AG10803 (cell line): Measurements from ENCODE around the gene BET1L.
A peak's percentile ranks its signal among the peaks of the same experiment; 100 is the strongest.

Experiments used
- DNase-seq: peaks from one replicate; pipeline ENCODE4 v3.0.0; 2010; ENCODE audit warnings: low read depth
- H3K4me3 ChIP-seq: 2 replicates; pipeline ENCODE4 v1.5.1; 2011; ENCODE audit warnings: mild to moderate bottlenecking, low read length, control low read depth
- TF ChIP-seq, protein P1 (sequence below): conservative IDR thresholded peaks from 2 replicates; pipeline ENCODE4 v1.5.1; 2011; ENCODE audit warnings: mild to moderate bottlenecking, low read length, control low read depth, inconsistent platforms

BET1L gene

GRCh38 chr11:236774-237767 is 29.9 kb upstream of the BET1L start, which contains the start of gene PSMD13:
PSMD13 (plus strand) TSS chr11:236976; CDS start chr11:237050, 74 bp downstream.
- peak within 1 kb of the TSS; percentile 94 for H3K4me3 ChIP-seq
- TF ChIP-seq, protein P1, sequence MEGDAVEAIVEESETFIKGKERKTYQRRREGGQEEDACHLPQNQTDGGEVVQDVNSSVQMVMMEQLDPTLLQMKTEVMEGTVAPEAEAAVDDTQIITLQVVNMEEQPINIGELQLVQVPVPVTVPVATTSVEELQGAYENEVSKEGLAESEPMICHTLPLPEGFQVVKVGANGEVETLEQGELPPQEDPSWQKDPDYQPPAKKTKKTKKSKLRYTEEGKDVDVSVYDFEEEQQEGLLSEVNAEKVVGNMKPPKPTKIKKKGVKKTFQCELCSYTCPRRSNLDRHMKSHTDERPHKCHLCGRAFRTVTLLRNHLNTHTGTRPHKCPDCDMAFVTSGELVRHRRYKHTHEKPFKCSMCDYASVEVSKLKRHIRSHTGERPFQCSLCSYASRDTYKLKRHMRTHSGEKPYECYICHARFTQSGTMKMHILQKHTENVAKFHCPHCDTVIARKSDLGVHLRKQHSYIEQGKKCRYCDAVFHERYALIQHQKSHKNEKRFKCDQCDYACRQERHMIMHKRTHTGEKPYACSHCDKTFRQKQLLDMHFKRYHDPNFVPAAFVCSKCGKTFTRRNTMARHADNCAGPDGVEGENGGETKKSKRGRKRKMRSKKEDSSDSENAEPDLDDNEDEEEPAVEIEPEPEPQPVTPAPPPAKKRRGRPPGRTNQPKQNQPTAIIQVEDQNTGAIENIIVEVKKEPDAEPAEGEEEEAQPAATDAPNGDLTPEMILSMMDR = no peak
- DNase-seq = peak; percentile 74

GRCh38 chr11:235997-236773 is 29.0 kb upstream of the BET1L start, which contains the start of gene SIRT3:
SIRT3 (minus strand) TSS chr11:236342; CDS start chr11:236328, 14 bp downstream.
- peak; percentile 70 for DNase-seq
- TF ChIP-seq, protein P1 = peak; percentile 13; the same call in 1 of the 2 replicates
- H3K4me3 ChIP-seq = peak within 1 kb of the TSS; percentile 94

DNA sequence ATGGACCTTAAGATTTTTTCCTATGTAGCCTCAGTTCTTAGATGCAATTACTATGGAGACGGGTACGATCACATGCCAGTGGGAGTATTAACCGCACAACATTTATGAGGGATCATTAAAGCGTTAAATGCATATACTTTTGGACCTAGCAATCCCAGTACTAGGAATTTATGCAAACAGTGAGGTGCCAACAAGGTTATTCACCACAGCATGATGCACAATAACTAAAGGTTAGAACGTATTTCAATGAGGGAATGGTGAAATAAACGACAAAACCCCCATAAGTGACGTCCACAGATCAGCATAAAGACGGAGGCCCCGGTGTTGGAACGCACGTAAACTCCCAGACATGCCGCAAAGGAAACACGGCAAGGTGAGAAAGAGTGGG is 28.4 kb upstream of the BET1L start:
- peak overlapping the region; percentile 88 for H3K4me3 ChIP-seq
- DNase-seq = no peak
- TF ChIP-seq, protein P1 = no peak

DNA sequence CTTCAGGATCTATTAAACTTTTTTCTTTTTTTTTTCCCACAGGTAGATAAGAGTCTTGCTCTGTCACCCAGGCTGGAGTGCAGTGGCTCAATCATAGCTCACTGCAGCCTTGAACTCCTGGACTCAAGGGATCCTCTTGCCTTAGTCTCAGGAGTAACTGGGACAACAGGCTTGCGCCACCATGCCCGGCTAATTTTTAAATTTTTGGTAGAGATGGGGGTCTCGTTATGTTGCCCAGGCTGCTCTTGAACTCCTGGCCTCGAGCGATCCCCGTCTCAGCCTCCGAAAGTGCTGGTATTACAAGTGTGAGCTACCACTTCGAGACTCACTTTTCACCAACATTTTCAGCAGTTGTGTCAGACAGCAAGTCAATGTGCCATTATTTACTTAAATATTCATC is 28.0 kb upstream of the BET1L start:
- TF ChIP-seq, protein P1 = no peak
- no peak for DNase-seq
- H3K4me3 ChIP-seq = peak overlapping the region; percentile 88

DNA sequence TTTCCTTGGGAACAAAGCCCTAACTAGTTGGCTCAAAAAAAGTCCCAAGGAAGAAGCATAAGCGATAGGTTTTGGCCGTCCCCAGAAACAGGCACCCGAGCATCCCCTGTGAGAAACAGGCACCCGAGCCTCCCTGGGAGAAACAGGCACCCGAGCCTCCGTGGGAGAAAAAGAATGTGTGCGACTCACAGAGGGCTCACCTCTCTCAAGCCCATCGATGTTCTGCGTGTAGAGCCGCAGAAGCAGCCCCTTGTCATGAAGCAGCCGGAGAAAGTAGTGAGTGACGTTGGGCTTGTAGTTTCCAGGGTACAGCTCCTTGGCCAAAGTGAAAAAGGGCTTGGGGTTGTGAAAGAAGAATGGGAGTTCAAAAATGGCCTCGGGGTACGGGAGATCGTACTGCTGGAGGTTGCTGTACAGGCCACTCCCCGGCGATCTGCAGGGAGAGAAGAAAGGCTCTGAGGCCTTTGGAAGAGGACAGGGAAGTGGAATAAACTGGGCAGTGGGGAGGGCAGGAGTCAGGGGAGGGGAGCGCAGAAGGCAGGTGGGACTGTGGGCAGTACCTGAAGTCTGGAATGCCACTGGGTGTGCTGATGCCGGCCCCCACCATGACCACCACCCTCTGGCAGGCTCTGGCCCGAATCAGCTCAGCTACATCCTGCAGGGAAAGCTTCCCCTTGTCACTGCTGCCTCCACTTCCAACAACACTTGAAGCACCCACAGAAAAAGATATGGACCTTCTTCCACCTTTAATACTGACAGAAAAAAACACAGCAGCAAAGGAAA is 25.8 kb upstream of the BET1L start:
- TF ChIP-seq, protein P1 = no peak
- H3K4me3 ChIP-seq = no peak overlapping the region

DNA sequence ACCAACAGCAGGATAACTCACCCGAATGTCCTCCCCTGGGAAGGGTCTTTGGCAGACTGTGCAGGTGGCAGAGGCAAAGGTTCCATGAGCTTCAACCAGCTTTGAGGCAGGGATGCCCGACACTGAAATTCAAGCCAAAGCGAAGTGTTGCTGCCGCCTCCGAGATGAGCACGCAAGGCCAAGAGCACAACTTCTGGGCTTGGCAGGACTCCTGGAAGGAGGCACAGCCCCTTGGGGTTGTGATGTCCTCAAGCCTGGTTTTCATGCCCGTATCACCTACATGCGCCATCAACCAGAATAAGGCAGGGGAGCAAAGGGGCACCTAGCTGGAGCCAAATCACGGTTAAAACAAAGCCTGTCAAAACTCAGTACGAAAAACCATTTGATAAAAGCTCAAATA is 23.2 kb upstream of the BET1L start:
- TF ChIP-seq, protein P1 = no peak
- no peak overlapping the region for H3K4me3 ChIP-seq
- DNase-seq = no peak

More for the DNA sequence above, 25.8 kb upstream of the BET1L start:
- DNase-seq = no peak
